GM12891 (cell line): ENCODE results near the gene AQP5.

Experiments
- PAX5 ChIP-seq: IDR thresholded peaks from 2 replicates; pipeline ENCODE4 v1.6.1; 2011; ENCODE audit warnings: low read length, moderate library complexity, mild to moderate bottlenecking; ENCODE audit not compliant: insufficient read depth, severe bottlenecking
- POLR2A ChIP-seq: IDR thresholded peaks from 2 replicates; pipeline ENCODE4 v1.6.1; 2011; ENCODE audit warnings: low read depth, low read length, control low read depth
- POLR2AphosphoS5 ChIP-seq: IDR thresholded peaks from 2 replicates; pipeline ENCODE4 v1.6.1; 2011; ENCODE audit warnings: low read depth, low read length, control low read depth
- SPI1 ChIP-seq: IDR thresholded peaks from 2 replicates; pipeline ENCODE4 v1.6.1; 2011; ENCODE audit warnings: low read depth, low read length, control low read depth
- TAF1 ChIP-seq: IDR thresholded peaks from 2 replicates; pipeline ENCODE4 v1.6.1; 2011; ENCODE audit warnings: low read depth, low read length, control low read depth

DNA sequence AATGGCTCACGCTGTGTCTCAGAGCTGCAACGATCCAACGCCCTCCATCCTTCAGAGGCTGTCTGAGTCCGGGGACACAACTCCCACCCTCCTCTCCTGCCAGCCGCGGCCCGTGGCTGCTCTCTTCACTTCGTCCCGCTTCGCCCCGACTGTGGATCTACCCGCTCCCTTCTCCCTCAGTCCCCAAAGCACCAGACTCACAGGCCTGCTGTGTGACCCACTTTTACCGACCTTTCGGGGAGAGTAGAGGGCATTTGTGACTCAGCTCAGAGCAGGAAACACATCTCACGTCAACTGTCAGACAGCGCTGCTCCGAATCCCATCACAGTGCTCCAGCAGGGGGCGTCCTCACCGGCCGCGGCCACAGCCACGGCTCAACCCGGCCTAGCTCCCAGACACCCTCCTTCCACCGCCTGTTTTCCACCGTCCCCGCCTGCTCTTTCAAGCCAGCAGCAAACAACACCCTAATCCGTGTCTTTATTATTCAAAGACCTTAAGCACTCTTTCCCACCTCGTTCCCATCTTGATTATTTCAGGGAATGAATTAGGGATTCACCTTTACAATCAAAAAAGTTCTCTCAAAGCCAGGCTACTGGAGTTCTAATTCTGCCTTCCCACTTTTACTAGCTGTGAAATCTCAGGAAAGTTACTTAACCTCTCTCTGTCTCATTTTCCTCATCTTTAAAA, 16.1 kb upstream of the AQP5 start:
- TF ChIP-seq POLR2A (no peak), TAF1 (no peak), POLR2AphosphoS5 (no peak), PAX5 (no peak), SPI1 (no peak)
